T47D (cell line): Measurements from ENCODE around the gene GAS2L3.

ENCODE experiments used
- DNase-seq, 2 experiments: peaks; one replicate each; pipeline versions ENCODE4 v3.0.0 to v3.0.0-alpha.2; 2011 to 2012; ENCODE audit warnings: low read depth in 1 of 2, low spot score in 1 of 2
- JUND ChIP-seq: IDR thresholded peaks from 2 replicates; pipeline ENCODE4 v1.6.1; 2012; ENCODE audit warnings: low read depth
- in situ Hi-C: cut with HindIII; loops from 2 replicates; pipeline ENCODE4 v1.10.0; 2016; ENCODE audit warnings: low sequenced_read_pairs, low pct_unique_long_range_greater_than_20kb

The GAS2L3 gene

DNA sequence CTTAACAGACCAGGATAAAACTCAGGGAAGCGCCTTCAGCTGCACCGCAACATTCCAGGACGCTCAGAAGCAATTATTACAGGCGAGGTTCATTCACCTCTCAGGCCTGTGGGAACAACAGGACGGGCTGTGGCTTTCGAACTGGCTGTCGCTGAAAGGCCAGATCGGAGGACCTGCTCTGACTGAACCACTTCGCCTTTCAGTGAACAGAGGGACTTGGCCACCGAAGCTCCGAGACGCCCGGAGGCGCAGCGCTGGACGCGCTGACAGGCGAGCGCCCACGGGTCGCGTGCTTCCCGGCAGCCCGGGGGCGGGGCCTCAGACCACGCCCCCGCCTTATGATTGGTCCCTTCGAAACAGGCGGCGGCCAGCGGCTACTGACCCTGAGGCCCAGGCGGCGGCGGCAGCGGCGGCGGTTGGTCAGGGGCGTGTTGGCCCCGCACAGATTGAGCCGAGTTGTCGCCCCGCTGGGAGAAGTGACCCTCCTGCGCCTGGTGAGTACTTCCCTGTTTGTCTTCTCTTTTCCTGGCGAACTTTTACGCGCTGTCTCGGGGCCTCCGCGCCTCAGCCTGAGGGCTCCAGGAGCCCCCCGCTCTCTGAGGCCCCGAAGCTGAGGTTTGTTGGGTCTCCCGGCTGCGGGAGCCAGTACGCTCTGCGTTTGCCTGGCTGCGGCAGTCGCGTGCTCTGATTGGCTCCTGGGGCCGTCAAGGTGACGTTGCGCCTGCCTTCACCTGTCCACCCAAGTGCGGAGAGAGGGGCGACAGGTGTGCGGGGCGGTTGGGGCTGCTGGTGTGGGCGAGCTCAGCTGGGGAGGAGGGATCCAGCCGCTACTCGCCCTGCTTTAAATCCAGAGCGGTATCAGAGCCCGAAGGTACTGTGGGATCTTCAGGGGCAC, at the start of gene GAS2L3:
Gene GAS2L3, plus strand, starts transcription at position 393 of the 895 bp plus-strand sequence. CDS start 21,221 bp downstream, outside the sequence.
- TF ChIP-seq JUND, result no peak
- DNase-seq, result peak; percentile 86 to 96
- in situ Hi-C loops, result no loop called here

DNA sequence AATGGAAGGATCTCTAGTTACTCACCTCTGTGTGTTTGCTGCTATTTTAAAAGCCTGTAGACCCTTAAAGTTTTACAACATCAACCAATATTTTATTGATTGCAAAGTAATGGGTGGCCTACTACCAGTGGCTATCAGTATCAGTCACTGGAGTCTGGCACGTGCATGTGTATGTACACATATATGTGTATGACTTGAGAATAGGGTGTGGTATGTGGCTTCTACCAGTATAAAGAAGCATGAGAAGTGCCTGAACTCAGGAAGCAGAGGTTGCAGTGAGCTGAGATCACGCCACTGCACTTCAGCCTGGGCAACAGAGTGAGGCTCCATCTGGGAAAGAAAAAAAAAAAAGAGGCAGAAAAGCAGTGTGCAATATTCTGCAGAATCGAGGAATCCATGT, 45.5 kb upstream of the GAS2L3 start:
- DNase-seq, result no peak
- TF ChIP-seq JUND, result no peak
- in situ Hi-C loops, result no loop called here

DNA sequence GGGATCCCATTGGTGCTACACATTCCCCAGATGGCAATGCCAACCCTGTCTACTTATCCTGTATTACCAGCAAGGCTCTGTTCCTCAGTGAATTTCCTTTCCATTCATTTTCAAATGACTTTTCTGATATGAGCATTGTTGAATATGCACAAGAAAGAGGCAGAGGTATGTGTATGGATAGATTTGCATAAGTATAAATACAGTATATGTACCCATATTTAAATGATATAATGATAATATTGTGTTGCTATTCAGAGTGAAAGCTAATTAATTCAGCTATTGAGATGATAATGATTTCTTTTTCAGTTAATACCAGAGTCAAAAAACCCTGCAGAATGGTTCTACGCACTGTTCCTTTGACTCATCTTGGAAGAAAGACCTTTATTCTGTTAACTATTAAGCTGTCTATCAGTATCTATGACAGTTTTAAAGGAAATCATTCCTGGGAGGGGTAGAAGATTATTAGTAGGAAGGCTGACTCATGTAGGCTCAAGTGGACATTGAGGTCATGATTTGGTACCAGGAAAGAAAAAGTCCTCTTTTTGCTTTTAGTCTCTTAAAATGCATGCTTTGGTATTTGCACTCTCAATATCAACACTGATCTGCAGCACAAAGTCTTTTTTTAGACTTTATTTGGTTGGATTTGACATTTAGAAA, 44.9 kb upstream of the GAS2L3 start:
- no peak for TF ChIP-seq JUND
- no peak for DNase-seq
- in situ Hi-C loops, result no loop called here

DNA sequence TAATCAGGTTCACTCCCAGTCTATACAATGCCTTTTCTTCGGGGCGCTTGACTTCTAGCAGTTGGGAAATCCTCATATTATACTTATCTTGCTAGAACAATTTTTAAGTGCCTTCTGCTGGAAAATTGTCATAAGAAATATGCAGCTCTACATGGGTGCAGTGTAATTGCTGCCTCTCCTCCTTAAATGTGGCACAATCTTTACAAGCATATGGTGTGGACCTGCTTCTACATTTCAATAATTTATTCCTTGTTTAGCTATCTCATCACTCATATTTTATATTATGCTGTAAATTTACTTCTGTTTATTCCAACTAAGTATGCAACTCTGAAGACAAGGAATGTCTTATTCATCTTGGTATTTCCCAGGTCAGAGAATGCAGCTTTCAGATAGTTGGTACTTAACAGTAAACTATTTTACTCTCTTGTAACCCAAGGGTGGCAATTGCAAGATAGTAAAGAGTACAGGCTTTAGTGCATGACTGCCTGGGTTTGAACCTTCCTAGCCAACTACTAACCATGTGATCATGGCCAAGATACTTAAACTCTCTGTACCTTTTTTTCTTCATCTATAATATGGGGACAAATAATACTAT, 43.6 kb upstream of the GAS2L3 start:
- DNase-seq, result no peak
- TF ChIP-seq JUND, result no peak
- in situ Hi-C loops, result no loop called here

DNA sequence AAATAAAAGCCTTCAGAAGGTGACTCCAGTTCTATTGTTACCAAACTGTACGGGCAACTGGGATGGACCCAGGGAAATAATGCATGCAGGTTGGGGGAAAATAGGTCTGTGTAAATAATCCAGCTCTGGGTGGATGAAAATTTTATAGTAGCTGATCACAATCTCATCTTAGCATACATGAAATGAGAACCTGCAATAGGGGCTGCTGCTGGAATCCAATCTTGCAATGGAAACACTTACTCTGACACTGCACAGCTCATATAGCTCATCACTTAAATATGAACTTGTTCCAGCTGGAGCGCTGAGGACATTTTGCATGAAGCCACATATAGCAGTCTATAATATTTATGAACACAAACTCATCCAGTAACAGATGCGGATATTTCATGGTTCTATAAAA, 40.1 kb upstream of the GAS2L3 start:
- in situ Hi-C loops, result no loop called here
- no peak for DNase-seq
- TF ChIP-seq JUND, result no peak

GRCh38 chr12:100534625-100535227, 38.8 kb upstream of the GAS2L3 start:
- no peak for DNase-seq
- in situ Hi-C loops, result no loop called here
- TF ChIP-seq JUND, result no peak

DNA sequence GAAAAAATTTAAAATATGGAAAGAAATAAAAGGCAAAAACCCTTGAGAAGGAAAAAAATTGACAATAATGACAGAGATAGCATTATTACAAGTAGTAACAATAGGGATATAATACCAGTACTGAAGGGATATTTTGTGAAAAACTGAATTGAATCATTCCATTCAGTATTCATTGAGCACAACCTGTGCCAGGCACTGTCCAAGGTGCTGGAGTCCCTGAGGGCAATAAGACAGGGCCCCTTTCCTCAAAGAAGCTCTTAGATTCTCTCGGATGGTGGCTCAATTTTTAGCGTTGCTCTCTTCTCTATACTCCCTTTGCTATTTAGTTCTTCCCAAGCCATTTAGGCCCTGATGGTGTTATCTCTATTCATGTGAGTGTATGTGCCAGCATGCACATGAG, 34.3 kb upstream of the GAS2L3 start:
- no peak for TF ChIP-seq JUND
- peak; percentile 15 to 83 for DNase-seq
- in situ Hi-C loops, result no loop called here

- in situ Hi-C loops, result no loop called here
- TF ChIP-seq JUND, result no peak
- no peak for DNase-seq
Measured at GRCh38 chr12:100544165-100544564, 29.3 kb upstream of the GAS2L3 start.

- in situ Hi-C loops, result no loop called here
- DNase-seq, result no peak
- no peak for TF ChIP-seq JUND
Measured at GRCh38 chr12:100545092-100545491, 28.4 kb upstream of the GAS2L3 start.

DNA sequence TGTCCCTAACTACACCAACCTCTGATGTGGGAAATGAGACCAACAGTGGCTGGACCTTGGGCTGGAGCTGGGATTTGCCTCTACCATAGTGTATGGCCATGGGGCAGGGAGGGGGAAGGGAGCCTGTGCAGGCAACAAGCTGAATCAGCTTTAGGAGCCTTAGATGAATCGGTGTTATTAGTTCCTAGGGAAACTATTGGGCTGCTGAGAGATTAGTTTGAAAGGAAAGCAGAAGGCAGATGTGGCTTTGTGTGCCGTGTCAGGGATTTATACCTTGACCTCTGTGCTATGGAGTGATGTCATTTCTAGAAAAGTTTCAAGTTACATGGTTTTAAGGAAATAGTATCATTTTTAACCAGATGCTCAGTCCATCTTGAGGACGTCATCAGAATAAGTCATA, 19.5 kb upstream of the GAS2L3 start:
- in situ Hi-C loops, result no loop called here
- DNase-seq, result no peak
- no peak for TF ChIP-seq JUND

GRCh38 chr12:100554608-100555077, 18.8 kb upstream of the GAS2L3 start:
- DNase-seq, result peak; percentile 53 to 88
- no peak for TF ChIP-seq JUND
- in situ Hi-C loops, result no loop called here

DNA sequence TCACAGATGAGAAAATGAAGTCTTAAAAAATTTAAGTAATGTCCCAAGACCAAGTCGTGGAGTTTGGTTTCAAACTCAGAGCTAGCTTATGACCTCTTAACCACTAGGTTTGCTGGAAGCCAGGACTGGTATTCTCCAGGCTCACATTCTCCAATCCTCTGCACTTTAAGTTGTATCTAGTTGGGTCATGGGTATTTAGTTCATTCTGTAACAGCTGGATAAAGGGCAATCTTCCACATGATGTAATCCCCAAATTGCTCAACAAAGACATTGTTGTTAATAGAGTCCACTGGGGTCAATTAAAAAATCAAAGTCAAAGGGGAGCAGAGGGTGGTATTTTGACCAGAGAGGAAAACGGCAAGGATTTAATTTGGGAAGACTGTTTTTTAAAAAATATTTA, 17.8 kb upstream of the GAS2L3 start:
- DNase-seq, result no peak
- TF ChIP-seq JUND, result no peak
- in situ Hi-C loops, result no loop called here
